Endothelial cell of umbilical vein (primary cell): ENCODE measurements around the gene ANKS1B. TPM values are rescaled to one million over a fixed set of nuclear protein-coding genes. Genes with fewer than 3 reads are reported as not detected.

Source experiments
- BruUV-seq: library from RNA; stranded (reverse); fragments of 400-500 nt; replicated peaks from 2 replicates; lab custom pipeline; 2021; lab: Mats Ljungman, UMichigan
- CTCF ChIA-PET: fragments of 300-600, 350-600 bp; sonication (Branson Sonifier 250); formaldehyde crosslinking; loops from one replicate; lab custom pipeline; 2021; ENCODE audit warnings: antibody characterized with exemption, inconsistent platforms; lab: Charles Lee
- POLR2A ChIA-PET: fragments of 300-600, 350-600 bp; sonication (Branson Sonifier 250); formaldehyde crosslinking; loops from one replicate; lab custom pipeline; 2021; ENCODE audit warnings: antibody characterized with exemption, inconsistent platforms; lab: Charles Lee
- DNase-seq: peaks from one replicate; pipeline ENCODE4 v3.0.0-alpha.2; 2011; ENCODE audit warnings: low read depth, low spot score
- FAIRE-seq: peaks from 2 replicates; lab custom pipeline; 2011; peaks lifted over from hg19 to GRCh38; lab: Jason Lieb, UNC
- H2AFZ ChIP-seq: 2 replicates; pipeline ENCODE4 v1.6.0; 2012; ENCODE audit warnings: low read depth, low read length, control low read depth, inconsistent platforms
- H3K27ac ChIP-seq: 2 replicates; pipeline ENCODE4 v1.5.1; 2011; ENCODE audit warnings: low read depth, mild to moderate bottlenecking, control low read depth, low read length, moderate library complexity; ENCODE audit not compliant: insufficient read depth
- H3K27me3 ChIP-seq, 2 experiments: 2 replicates each; pipeline versions ENCODE4 v1.6.0 to v1.6.1; 2011; ENCODE audit warnings: low read length in 2 of 2, mixed read lengths in 1 of 2; ENCODE audit not compliant: control insufficient read depth in 2 of 2, insufficient read depth in 2 of 2
- H3K36me3 ChIP-seq, 2 experiments: 2 replicates in 1 of 2; 3 replicates in 1 of 2; pipeline ENCODE4 v1.5.1; 2011; ENCODE audit warnings: low read length in 2 of 2, mild to moderate bottlenecking in 1 of 2, moderate library complexity in 1 of 2; ENCODE audit not compliant: control insufficient read depth in 2 of 2, insufficient read depth in 2 of 2; ENCODE audit errors: extremely low read depth in 1 of 2
- H3K4me1 ChIP-seq: 3 replicates; pipeline ENCODE4 v1.5.1; 2011; ENCODE audit warnings: mild to moderate bottlenecking, low read length; ENCODE audit not compliant: control insufficient read depth, insufficient read depth; ENCODE audit errors: extremely low read depth
- H3K4me2 ChIP-seq: 2 replicates; pipeline ENCODE4 v1.6.1; 2011; ENCODE audit warnings: low read length, control low read depth, mixed read lengths; ENCODE audit not compliant: insufficient read depth
- H3K4me3 ChIP-seq, 3 experiments: fragments of 200-600 bp in 1 of 3; sonication (generic), shearing (Covaris generic) in 1 of 3; replicated peaks in 1 of 3; 2 replicates each; pipeline ENCODE4 v1.5.1; 2011 to 2016; ENCODE audit warnings: control low read depth in 3 of 3, low read length in 3 of 3, mild to moderate bottlenecking in 2 of 3, inconsistent platforms in 1 of 3, low read depth in 1 of 3, moderate library complexity in 1 of 3; ENCODE audit not compliant: insufficient read depth in 1 of 3
- H3K79me2 ChIP-seq: 2 replicates; pipeline ENCODE4 v1.6.0; 2012; ENCODE audit warnings: low read length, inconsistent platforms; ENCODE audit not compliant: control insufficient read depth, insufficient read depth
- H3K9ac ChIP-seq: replicated peaks from 2 replicates; pipeline ENCODE3; 2011; ENCODE audit warnings: low read length, control low read depth; ENCODE audit not compliant: insufficient read depth; ENCODE audit errors: extremely low read depth
- H3K9me1 ChIP-seq: replicated peaks from 3 replicates; pipeline ENCODE4 v1.6.0; 2011; ENCODE audit warnings: mild to moderate bottlenecking, low read length; ENCODE audit not compliant: control insufficient read depth, insufficient read depth; ENCODE audit errors: extremely low read depth
- H3K9me3 ChIP-seq: replicated peaks from 2 replicates; pipeline ENCODE4 v1.5.1; 2012; ENCODE audit warnings: low read length, inconsistent platforms; ENCODE audit not compliant: control insufficient read depth, insufficient read depth
- H4K20me1 ChIP-seq: replicated peaks from 2 replicates; pipeline ENCODE3; 2011; ENCODE audit warnings: mild to moderate bottlenecking, low read length; ENCODE audit not compliant: control insufficient read depth, insufficient read depth; ENCODE audit errors: extremely low read depth
- CTCF ChIP-seq, 2 donors: IDR thresholded peaks; 1 replicate in 1 of 2; 2 replicates in 1 of 2; pipeline ENCODE4 v1.5.1; 2011; ENCODE audit warnings: low read length in 2 of 2, mild to moderate bottlenecking in 2 of 2, moderate library complexity in 2 of 2, control low read depth in 1 of 2, inconsistent platforms in 1 of 2, low read depth in 1 of 2; ENCODE audit not compliant: insufficient read depth in 1 of 2; ENCODE audit errors: extremely low read depth in 1 of 2
- EZH2 ChIP-seq: IDR thresholded peaks from 2 replicates; pipeline ENCODE4 v1.6.1; 2012; ENCODE audit warnings: borderline replicate concordance, low read depth, mild to moderate bottlenecking, moderate library complexity, low read length, inconsistent platforms; ENCODE audit not compliant: severe bottlenecking
- FOS ChIP-seq: IDR thresholded peaks from 2 replicates; pipeline ENCODE4 v1.6.1; 2011; ENCODE audit warnings: mild to moderate bottlenecking, low read length, moderate library complexity, borderline replicate concordance; ENCODE audit not compliant: insufficient read depth
- GATA2 ChIP-seq: IDR thresholded peaks from 2 replicates; pipeline ENCODE4 v1.7.0; 2011; ENCODE audit warnings: low read depth, mild to moderate bottlenecking, moderate library complexity, mixed read lengths, low read length; ENCODE audit not compliant: insufficient read length, insufficient read depth
- JUN ChIP-seq: IDR thresholded peaks from 2 replicates; pipeline ENCODE4 v1.6.1; 2011; ENCODE audit warnings: borderline replicate concordance, low read depth; ENCODE audit not compliant: insufficient read length, insufficient read depth
- MAX ChIP-seq: IDR thresholded peaks from 2 replicates; pipeline ENCODE4 v1.6.1; 2011; ENCODE audit not compliant: insufficient read depth, insufficient read length
- MYC ChIP-seq: IDR thresholded peaks from one replicate; pipeline ENCODE4 v1.6.1; 2011; ENCODE audit warnings: mild to moderate bottlenecking, low read depth, low read length
- POLR2A ChIP-seq: IDR thresholded peaks from 2 replicates; pipeline ENCODE4 v1.6.1; 2012; ENCODE audit warnings: low read depth, mild to moderate bottlenecking, control low read depth, low read length
- POLR2AphosphoS5 ChIP-seq: IDR thresholded peaks from 2 replicates; pipeline ENCODE4 v1.6.1; 2012; ENCODE audit warnings: low read depth, mild to moderate bottlenecking, control low read depth, low read length, moderate library complexity; ENCODE audit not compliant: insufficient read depth
- dilution Hi-C: fragments of 300-500 bp; cut with MboI; formaldehyde crosslinking; loops from one replicate; pipeline ENCODE4 v1.15.0; 2019; ENCODE audit warnings: low sequenced_read_pairs; ENCODE audit not compliant: extremely low pct_ligation_motif_present
- intact Hi-C: fragments of 100-400 bp; cut with micrococcal nuclease; formaldehyde crosslinking; loops from one replicate; pipeline ENCODE4 v1.10.0; 2022
- polyA plus RNA-seq, 4 experiments: library from polyadenylated mRNA; depleted of rRNA in 3 of 4; stranded (reverse) in 3 of 4; unstranded in 1 of 4; fragments of >200 nt; gene quantifications; 2 replicates each; pipeline versions ENCODE4 v1.2.1 to v1.2.3, GENCODE V29; 2011 to 2012; ENCODE audit warnings: missing spikeins in 1 of 4
- total RNA-seq: library from RNA; stranded (reverse); gene quantifications from 2 replicates; pipeline ENCODE4 v1.2.3, GENCODE V29; 2021

The ANKS1B gene
- total and polyA plus RNA-seq, 2 donors (not counting 3 experiments of a cell fraction or from before 2014, with no cell fraction given) = 0.15 to 0.38 TPM

- BruUV-seq = no TSS peak
- POLR2A ChIA-PET = no interaction called here
- Histone ChIP-seq H3K4me3 (no peak overlapping the region), H3K9me3 (peaks cover 2% of the 10 kb centered on the region), H3K9ac (no peak overlapping the region), H2AFZ (no peak overlapping the region), H3K27me3 (no peaks in the 10 kb centered on the region), H3K4me2 (no peak overlapping the region), H3K36me3 (no peaks in the 10 kb centered on the region), H3K4me1 (no peaks in the 10 kb centered on the region), H3K9me1 (no peaks in the 10 kb centered on the region), H4K20me1 (no peaks in the 10 kb centered on the region), H3K27ac (no peak overlapping the region), H3K79me2 (no peaks in the 10 kb centered on the region)
- CTCF ChIA-PET = no interaction called here
- FAIRE-seq (no peak), DNase-seq (no peak)
- dilution Hi-C loops = no loop called here
- TF ChIP-seq FOS (no peak), JUN (no peak), MYC (no peak), CTCF (IDR thresholded peaks at IDR 0.05; ENCODE audit: extremely low read depth in 1 of 2, insufficient read depth in 1 of 2, low read depth in 1 of 2, low read length in 2 of 2) (no peak), GATA2 (no peak), MAX (no peak), EZH2 (no peak), POLR2AphosphoS5 (no peak), POLR2A (no peak)
- intact Hi-C loops = no loop called here
Observed at GRCh38 chr12:99700032-99700431, 284.7 kb downstream of the ANKS1B start.
